CD4-positive, alpha-beta T cell treated with Interleukin-4 for 1 hour (primary cell): ENCODE measurements around the gene ADSS1.
A peak's percentile ranks its signal among the peaks of the same experiment; 100 is the strongest.

Source experiments
- DNase-seq, 2 donors: peaks; one replicate each; pipeline ENCODE4 v3.0.0-alpha.2; 2020 to 2022

ADSS1 gene

GRCh38 chr14:104700225-104700651 lies 23.8 kb upstream of the ADSS1 start:
- no peak for DNase-seq

- DNase-seq: no peak
These were observed 23.2 kb upstream of the ADSS1 start for GRCh38 chr14:104700747-104701217.

GRCh38 chr14:104701383-104702076 lies 22.5 kb upstream of the ADSS1 start:
- DNase-seq: no peak

- no peak for DNase-seq
These were observed 21.9 kb upstream of the ADSS1 start for GRCh38 chr14:104702106-104702505.

GRCh38 chr14:104702673-104703072 lies 21.4 kb upstream of the ADSS1 start:
- DNase-seq: no peak

- no peak for DNase-seq
These were observed 20.8 kb upstream of the ADSS1 start for GRCh38 chr14:104703269-104703668.

- no peak for DNase-seq
These were observed 19.8 kb upstream of the ADSS1 start for GRCh38 chr14:104704252-104704651.

- no peak for DNase-seq
These were observed 18.5 kb upstream of the ADSS1 start for GRCh38 chr14:104705340-104706047.

- DNase-seq: no peak
These were observed 17.1 kb upstream of the ADSS1 start for GRCh38 chr14:104706733-104707607.

GRCh38 chr14:104707608-104708595 lies 16.1 kb upstream of the ADSS1 start:
- DNase-seq: no peak

- peak; percentile 73 for DNase-seq
These were observed 15.3 kb upstream of the ADSS1 start for GRCh38 chr14:104708606-104709268.

GRCh38 chr14:104709387-104710039 lies 14.5 kb upstream of the ADSS1 start:
- DNase-seq: no peak

- DNase-seq: no peak
These were observed 13.8 kb upstream of the ADSS1 start for GRCh38 chr14:104710071-104710735.

- no peak for DNase-seq
These were observed 10.9 kb upstream of the ADSS1 start for GRCh38 chr14:104712881-104713734.

- no peak for DNase-seq
These were observed 10.0 kb upstream of the ADSS1 start for GRCh38 chr14:104714066-104714465.

GRCh38 chr14:104714681-104715080 lies 9.3 kb upstream of the ADSS1 start:
- no peak for DNase-seq

GRCh38 chr14:104715416-104715815 lies 8.6 kb upstream of the ADSS1 start:
- DNase-seq: no peak

GRCh38 chr14:104715871-104716270 lies 8.2 kb upstream of the ADSS1 start:
- no peak for DNase-seq

GRCh38 chr14:104717137-104717536 lies 6.9 kb upstream of the ADSS1 start:
- no peak for DNase-seq
